GM19467 (cell line): ENCODE results near the gene IGFBP6.
"Not testable (repeated sequence)": the region's sequence is repeated elsewhere in the genome, so short reads cannot be mapped to it uniquely, and the experiment has no call there.

Source experiments
- ATAC-seq: cut with Tn5 transposase; IDR thresholded peaks from one replicate; pipeline ENCODE4 v1.9.1; 2021; ENCODE audit warnings: mild to moderate bottlenecking, moderate library complexity; ENCODE audit not compliant: unreplicated experiment

The IGFBP6 gene

DNA sequence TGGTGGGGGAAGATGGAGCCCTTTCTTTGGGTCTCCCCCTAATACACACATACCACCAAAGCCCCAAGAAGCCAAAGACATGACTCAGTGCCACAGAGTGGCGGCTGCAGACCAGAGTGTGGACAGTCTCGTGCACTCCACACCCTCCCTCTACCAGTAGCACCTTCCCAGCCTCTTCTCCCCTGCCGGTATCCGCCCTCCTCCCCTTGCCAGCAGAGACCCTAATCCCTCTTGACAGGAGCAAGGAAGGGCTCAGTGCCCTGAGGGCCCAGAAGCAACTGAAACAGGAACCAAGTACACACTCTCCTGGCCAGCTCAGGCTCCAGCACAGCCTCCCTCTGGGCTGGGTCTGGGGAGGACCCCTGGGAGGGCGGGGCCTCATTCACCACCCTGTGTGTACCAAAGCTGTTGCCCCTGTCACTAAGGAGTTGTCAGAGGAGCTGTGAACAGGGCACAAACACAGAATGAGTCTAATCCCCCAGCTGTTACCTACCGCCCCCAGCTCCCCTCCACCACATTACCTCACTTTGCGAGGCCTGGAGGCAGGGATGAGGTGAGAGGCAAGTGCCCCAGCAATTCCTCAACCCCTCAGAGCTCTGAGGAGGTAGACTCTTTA lies 26.5 kb upstream of the IGFBP6 start:
- ATAC-seq = no peak

DNA sequence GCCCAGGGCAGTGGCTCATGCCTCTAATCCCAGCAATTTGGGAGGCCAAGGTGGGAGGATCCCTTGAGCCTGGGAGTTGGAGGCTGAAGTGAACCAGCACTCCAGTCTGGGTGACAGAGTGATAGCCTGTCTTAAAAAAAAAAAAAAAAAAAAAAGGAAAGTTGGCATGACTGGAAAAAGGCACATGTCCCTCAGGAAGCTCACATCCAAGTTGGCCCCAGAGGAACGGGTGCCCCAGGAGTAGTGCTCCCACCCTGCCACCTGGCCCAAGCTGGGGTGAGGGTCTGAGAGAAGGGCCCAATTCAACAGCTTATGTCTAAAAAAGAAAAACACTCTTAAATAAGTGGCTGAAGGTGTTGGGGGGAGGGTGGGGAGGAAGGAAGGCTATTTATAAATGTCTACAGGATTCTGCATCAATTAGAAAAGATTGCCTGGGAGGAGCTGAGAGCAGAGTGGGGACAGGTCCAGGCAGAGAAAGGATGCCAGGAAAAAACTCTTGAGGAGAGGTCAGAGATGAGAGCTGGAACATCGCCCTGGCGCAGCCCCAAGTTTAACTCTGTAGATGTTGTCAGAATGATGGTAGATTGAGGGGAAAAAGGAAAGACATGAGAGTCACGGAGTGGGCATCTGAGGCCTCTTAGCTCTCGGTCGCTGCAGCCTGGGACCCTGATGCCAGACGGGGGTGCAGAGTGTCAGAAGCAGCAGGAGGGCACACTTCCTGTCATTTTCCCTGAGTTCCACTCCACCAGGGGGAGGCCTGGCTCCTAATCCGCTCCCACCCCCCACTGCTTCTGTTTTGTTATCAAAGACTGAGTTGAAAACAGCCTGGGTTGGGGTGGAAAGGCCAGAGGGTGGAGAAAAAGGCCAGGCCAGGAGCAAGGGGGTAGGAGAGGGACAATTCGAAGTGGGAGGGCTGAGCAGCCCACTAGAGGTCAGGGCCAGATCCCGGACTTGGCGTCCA lies 25.6 kb upstream of the IGFBP6 start:
- no peak for ATAC-seq

DNA sequence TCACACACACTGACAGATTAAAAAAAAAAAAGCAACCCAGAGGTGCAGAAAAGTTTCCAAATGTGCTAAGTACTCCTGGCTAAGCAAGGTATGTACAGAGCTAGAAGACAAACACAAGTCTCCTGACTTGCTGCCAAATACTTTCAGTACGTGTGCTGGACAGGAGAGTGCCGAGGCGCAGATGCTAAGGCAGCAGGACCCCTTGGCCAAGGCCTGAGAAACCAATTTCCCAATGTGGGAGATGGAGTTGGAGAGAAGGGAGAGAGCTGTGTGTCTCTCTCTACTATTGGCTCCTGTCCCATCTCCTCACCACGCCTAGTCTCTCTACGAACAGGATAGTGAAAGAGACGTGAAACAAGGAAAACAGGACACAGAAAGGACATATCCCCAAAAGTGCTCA lies 23.6 kb upstream of the IGFBP6 start:
- ATAC-seq = no peak

DNA sequence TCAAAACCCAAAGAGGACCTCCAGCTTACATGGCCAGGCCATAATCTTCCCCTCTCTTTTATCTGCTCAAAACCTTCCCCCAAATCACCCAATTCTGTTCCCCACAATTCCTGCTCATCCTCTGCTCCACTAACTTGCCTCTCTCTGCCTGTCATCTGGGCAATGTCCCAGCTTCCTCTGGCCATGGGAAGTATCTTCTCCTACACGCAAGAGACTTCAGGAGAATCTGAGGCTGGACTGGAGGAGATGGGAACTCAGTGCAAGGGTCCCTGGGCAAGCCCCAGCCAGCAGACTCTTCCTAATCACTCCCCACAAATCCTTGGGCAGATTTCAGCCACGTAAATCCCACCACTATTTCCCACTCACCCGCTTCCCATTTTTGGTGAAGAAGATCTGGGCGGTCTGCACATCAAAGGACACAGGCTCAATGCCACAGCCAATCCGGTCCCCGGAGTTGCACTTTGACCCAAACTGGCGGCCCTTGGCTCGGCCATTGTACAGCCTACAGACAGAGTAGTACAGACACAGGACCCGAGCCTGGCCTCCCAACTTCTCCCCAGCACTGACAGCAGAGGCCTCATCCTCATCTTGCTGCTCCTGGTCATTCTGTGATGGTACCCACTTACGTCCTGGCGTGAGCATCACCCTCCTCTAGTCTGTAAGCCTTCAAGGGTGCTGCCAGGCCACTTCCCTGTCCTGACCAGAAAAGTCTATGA lies 23.0 kb upstream of the IGFBP6 start:
- ATAC-seq = no peak

DNA sequence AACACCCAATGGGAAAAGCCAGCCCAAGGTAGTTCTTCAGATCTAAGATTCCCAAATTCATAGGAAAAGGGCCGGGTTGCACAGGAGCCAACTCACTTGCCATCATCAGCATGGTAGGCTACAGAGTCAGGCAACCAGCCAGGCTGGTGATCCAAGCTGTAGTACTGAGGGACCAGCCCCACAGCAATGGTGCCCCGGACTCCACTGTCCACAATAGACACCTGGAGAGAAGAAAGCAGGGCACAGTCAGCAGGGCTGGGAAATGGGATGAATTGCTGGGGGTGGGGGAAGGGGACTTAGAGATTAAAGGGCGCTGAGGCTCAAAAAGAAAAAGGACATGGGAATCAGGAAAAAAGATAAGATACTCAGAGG lies 22.5 kb upstream of the IGFBP6 start:
- no peak for ATAC-seq

DNA sequence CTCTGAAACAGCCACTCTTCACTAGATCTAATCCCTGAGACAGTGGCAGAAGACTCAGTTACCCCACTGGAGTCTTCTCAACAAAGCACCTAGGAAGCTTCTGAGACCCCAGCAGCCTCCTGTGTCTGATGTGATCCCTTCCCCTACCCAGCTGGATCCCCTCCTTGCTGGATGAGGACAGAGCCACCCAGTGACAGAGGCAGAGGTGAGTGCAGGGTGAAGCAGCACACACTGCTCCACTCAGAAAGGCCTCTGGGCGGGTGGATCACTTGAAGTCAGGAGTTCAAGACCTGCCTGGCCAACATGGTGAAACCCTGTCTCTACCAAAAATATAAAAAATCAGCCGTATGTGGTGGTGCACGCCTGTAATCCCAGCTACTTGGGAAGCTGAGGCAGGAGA lies 21.0 kb upstream of the IGFBP6 start:
- no peak for ATAC-seq

DNA sequence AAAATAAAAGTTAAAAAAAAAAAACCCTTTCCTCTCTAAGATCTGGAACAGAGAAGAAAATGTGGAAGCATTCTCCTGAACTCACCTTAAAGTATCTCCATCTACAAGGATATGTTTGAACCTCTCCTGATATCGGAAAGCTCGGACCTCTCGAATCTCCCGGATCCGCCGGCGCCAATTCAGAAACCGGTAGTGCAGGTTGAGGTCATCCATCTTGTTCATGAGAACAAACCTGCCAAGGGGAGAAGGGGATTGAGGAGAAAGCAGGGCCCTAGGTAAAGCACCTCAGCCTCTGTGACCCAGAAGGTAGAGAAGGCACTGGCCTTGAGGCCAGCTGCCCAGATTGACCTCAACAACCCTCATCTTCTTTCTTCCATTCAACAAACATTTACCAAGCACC lies 20.4 kb upstream of the IGFBP6 start:
- ATAC-seq = no peak

DNA sequence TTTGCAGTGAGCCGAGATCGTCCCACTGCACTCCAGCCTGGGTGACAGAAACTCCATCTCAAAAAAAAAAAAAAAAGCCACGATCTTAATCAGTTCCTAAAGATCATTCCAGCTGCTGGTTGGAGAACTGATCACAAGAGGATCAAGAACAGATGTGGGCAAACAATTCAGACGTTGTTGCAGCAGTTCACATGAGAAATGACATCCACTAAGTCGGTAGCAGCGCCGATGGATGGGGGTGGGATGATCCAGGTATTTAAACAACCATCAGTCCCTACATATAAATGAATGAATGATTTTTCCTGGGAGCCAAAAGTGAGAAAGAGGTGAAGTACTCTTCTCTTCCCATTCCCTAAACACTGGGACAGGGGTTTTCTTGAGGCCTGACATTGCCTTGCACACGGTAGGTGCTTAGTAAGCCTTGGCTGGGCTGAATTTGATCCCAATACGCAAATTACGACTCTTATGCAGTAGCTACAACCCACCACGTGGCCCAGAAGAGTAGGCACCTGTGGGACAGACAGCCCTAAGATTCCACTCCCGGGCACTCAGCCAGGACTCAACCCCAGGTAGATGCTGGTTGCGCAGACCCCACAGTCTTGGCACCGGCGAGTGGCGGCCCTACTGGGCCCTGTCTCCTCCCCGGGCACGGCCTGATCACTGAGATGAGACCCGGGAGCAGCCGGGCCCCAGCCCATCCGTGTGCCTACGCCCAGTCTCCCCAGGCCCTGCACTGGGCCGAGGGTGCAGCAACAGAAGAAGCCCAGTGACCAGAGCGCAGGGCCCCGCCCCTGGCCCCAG lies 18.8 kb upstream of the IGFBP6 start:
- no peak for ATAC-seq

DNA sequence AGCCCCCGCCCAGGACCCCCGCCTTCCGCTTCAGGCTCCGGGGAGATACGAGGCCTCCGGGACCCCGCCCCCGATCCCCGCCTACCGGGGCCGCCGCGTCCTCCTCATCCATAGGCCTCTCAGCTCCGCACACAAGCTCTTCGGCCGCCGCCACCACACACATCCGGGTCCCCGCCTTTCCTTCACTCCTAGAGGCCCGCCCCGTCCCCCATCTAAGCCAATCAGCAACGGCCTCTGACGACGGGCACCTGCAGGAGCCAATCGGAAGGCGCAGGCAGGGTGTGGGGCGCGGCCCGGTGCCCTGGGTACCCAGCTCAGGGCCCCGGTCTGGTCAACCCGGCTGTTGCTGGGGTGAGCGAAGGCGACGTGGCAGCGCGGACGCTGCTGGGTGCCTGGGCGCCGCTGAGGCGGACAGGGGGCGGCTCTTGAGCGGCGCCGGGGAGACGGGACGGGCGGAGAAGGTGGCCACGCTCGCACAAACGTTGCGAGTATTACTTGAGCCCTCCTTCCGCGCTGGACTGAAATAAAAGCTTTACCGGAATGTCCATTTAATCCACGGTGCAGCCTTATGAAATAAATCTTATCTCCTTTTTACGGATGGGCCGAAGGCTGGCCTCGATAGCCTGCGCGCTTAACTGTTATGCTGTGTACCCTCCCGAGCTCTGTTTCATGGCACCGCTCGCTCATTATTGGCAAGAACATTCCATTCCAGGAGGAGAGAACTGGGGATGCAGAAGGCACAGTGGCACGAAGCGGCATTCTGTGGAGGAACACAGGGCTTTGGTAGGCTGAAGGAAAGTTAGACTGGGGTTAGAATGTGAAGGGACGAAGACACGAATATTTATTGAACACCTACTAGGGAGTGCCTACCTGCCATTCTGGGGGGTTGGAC lies 18.0 kb upstream of the IGFBP6 start, which contains the start of gene SPRYD3:
Gene SPRYD3, minus strand, starts transcription at position 165 of the 892 bp plus-strand sequence. Its CDS starts 57 bp downstream, at position 108.
- ATAC-seq = peak; percentile 98

DNA sequence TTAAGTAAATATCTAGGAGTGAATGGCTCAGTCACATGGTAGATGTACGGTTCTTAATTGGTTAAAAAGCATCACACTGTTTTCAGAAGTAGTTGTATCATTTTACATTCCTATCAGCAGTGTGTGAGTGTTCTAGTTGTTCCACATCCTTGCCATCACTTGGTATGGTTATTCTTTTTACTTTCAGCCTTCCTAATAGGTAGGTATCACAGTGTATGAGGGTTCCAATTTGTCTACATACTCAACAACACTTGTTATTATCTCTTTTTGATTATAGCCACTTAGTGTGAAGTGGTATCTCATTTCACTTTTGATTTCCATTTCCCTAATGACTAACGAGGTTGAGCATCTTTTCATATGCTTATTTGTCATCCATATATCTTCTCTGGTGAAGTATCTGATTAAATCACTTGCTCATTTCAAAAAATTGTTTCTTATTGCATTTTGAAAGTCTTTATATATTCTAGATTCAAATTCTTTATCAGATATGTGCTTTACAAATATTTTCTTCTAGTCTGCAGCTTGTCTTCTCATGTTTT lies 14.8 kb upstream of the IGFBP6 start:
- ATAC-seq = no peak

DNA sequence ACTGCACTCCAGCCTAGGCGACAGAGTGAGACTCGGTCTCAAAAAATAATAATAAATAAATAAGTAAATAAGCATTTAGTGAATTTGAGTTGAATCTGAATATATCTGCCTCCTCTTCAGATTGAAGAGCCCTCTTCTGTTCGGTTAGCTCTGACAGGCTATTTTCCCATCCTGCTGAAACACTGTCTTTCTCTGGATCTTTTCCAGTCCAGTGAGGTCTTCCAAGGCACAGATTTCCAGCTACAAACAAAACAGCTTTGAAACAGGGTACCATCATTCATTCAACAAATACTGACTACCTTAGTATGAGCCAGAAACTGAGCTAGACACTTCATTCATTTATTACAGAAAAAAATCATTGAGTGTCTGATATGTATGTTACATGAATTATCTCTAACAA lies 11.1 kb upstream of the IGFBP6 start:
- no peak for ATAC-seq

DNA sequence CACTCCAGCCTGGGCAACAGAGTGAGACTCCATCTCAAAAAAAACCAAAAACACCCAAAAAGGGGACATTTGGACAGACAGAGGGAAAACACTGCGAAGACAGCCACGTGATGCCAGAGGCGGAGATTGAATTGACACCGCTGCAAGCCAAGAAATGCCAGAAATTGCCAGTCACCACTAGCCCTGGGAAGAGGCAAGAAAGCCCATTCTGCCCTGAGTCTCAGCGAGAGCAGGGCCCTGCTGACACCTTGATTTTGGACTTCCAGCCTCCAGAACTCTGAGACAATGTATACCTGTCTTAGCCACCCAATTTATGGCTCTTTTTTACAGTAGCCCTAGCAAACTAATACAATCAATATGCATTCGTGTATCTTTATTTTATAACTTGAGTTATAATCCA lies 7.4 kb upstream of the IGFBP6 start:
- no peak for ATAC-seq

DNA sequence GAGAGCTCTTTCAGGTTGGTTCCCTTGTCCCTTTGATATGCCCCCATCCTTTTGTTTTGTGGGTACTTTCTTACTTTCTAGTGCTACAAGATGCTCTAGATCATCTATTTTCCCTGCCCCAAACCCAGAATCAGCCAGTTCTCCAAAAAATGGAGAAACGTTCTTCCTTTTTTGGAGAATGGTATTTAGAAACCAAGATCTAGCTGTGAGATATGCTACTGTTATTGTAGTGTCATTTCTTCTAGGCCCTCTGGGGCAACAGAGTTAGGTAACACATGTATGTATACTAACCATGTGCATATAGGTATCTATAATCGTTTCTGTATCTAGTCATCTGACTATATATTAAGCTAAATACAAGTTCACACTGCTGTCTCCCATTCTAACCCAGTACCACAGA lies 6.9 kb upstream of the IGFBP6 start:
- ATAC-seq = no peak

DNA sequence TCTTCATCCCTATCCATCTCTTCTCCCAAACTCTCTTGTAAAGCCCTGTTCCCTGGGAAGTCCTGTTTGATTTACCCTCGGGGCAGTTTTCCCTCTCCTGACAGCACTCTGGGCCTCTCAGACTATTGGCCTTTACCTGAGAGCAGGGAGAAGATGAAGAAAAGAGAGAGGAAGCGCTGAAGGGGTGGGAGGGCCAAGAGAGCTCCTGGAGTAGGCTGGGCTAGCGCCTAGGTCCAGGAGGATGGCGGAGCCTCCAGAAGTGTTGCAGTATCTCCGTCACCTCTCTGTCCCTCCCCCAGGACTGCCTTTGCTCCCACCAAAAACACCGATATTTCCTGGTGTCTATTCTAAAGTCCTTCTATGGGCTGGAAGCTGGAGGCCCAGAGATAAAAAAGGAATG lies 5.7 kb upstream of the IGFBP6 start:
- ATAC-seq = no peak

DNA sequence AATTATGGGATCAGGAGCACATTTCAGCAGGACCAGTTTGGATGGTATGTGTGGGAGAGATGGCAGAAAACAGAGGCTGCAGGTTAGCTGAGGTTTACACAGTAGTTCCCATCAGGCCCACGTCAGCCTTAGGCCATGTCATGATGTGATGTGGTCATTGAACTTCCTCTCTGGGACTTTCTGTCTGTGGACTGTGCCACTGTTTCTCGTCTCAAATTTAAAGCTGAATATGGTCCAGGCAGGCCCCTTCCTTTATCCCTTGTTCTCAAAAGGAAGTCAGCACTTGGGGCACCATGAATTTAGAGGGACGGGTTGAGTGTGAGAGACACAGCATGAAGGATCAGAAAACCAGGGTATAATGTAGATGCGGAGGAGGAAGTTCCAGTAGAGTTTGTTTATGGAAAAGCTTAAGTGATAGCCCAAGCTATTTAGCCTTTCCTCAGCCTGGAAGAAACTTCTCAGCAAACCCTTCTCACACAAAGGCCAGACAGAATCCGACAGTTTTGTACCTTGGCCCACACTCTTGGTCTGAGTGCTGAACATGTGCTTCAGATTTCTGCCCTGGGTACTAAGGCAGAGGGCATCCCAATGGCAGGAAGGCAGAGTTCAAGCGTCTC lies 3.6 kb upstream of the IGFBP6 start:
- ATAC-seq = no peak

DNA sequence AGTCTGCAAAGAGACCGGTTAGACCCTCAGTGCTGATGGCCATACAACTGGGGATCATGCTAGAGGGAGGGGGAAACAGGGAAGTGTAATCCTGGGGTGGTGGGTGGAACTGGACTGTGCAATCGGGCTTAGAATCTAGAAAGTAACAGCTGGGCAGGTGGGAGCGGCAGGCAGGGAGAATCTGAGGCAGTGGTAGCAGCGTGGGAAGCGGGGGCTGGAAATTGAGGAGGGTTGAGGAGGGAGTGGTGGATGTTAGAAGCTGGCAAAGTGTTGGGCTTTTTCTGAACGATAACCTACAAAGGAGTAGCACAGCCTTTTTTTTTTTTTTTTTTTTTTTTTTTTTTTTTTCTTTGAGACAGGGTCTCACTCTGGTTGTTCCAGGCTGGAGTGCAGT lies 3.1 kb upstream of the IGFBP6 start:
- ATAC-seq = no peak

DNA sequence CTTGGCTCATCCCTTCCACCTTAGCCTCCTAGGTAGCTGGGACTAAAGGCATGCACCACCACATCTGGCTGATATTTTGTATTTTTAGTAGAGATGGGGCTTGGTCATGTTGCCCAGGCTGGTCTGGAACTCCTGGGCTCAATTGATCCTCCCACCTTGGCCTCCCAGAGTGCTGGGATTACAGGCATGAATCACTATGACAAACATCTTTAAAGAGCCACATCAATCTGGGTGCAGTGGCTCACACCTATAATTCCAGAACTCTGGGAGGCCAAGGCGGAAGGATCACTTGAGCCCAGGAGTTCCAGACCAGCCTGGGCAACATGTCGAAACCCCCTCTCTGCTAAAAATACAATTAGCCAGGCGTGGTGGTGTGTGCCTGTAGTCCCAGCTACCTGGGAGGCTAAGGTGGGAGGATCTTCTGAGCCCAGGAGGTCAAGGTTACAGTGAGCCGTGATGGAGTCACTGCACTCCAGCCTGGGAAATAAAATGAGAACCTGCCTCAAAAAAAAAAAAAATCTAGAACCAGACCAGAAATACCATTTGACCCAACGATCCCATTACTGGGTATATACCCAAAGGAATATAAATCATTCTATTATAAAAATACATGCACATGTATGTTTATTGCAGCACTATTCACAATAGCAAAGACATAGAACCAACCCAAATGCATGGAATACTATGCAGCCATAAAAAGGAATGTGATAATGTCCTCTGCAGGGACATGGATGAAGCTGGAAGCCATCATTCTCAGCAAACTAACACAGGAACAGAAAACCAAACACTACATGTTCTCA lies 2.5 kb upstream of the IGFBP6 start:
- not testable (repeated sequence) for ATAC-seq

DNA sequence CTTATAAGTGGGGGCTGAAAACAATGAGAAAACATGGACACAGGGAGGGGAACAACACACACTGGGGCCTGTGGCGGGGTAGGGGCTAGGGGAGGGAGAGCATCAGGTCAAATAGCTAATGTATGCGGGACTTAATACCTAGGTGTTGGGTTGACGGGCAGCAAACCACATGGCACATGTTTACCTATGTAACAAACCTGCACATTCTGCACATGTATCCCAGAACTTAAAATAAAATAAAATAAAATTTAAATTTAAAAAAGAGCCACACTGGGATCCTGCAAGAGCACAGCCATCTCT lies 1.9 kb upstream of the IGFBP6 start:
- not testable (repeated sequence) for ATAC-seq
